ENCODE measurements around the gene AMOTL2.

Gene AMOTL2

GRCh38 chr3:134322286-134322685, 52.0 kb downstream of the AMOTL2 start:
- no peak for TF ChIP-seq CTCF (IDR thresholded peaks at IDR 0.05; ENCODE audit: control insufficient read depth, insufficient read depth, low read depth, low read length, missing control alignments)
- no peak overlapping the region for H3K4me3 ChIP-seq (ENCODE audit: control insufficient read depth, low read depth, low read length)
- no peak for DNase-seq (ENCODE audit: low read depth)

- no peak for TF ChIP-seq CTCF (IDR thresholded peaks at IDR 0.05; ENCODE audit: control insufficient read depth, insufficient read depth, low read depth, low read length, missing control alignments)
- no peak overlapping the region for H3K4me3 ChIP-seq (ENCODE audit: control insufficient read depth, low read depth, low read length)
- no peak for DNase-seq (ENCODE audit: low read depth)
These were observed 53.5 kb downstream of the AMOTL2 start for GRCh38 chr3:134320749-134321148.

GRCh38 chr3:134319931-134320330, 54.3 kb downstream of the AMOTL2 start:
- no peak overlapping the region for H3K4me3 ChIP-seq (ENCODE audit: control insufficient read depth, low read depth, low read length)
- DNase-seq (ENCODE audit: low read depth): no peak
- TF ChIP-seq CTCF (IDR thresholded peaks at IDR 0.05; ENCODE audit: control insufficient read depth, insufficient read depth, low read depth, low read length, missing control alignments): no peak

- H3K4me3 ChIP-seq (ENCODE audit: control insufficient read depth, low read depth, low read length): no peak overlapping the region
- DNase-seq (ENCODE audit: low read depth): no peak
- TF ChIP-seq CTCF (IDR thresholded peaks at IDR 0.05; ENCODE audit: control insufficient read depth, insufficient read depth, low read depth, low read length, missing control alignments): no peak
These were observed 56.1 kb downstream of the AMOTL2 start for GRCh38 chr3:134318166-134318565.

GRCh38 chr3:134317106-134317947, 56.9 kb downstream of the AMOTL2 start:
- H3K4me3 ChIP-seq (ENCODE audit: control insufficient read depth, low read depth, low read length): no peak overlapping the region
- no peak for TF ChIP-seq CTCF (IDR thresholded peaks at IDR 0.05; ENCODE audit: control insufficient read depth, insufficient read depth, low read depth, low read length, missing control alignments)
- no peak for DNase-seq (ENCODE audit: low read depth)

GRCh38 chr3:134315286-134316106, 58.8 kb downstream of the AMOTL2 start:
- TF ChIP-seq CTCF (IDR thresholded peaks at IDR 0.05; ENCODE audit: control insufficient read depth, insufficient read depth, low read depth, low read length, missing control alignments): no peak
- H3K4me3 ChIP-seq (ENCODE audit: control insufficient read depth, low read depth, low read length): no peak overlapping the region
- no peak for DNase-seq (ENCODE audit: low read depth)
